Measurements from ENCODE around the gene WNT11.

WNT11 gene

DNA sequence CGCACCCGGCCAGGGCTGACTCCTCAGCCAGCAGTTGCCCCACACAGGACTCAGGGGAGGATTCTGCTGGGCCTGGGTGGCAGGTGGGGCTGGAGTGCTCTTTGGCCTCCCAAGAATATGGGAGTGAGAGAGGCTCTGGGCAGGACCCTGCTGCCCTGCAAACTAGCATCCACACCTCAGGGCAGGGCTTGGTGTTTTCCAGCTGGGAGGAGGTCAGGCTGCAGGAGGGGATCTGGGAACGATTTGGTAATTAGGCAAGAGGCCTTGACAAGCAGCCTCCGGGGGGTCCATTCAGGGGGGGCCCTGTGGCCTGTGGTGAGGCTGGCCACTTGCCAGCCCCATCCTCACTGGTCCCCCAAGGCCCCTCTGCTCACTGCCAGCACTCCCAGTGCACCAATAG lies 35.8 kb downstream of the WNT11 start:
- DNase-seq, result no peak

DNA sequence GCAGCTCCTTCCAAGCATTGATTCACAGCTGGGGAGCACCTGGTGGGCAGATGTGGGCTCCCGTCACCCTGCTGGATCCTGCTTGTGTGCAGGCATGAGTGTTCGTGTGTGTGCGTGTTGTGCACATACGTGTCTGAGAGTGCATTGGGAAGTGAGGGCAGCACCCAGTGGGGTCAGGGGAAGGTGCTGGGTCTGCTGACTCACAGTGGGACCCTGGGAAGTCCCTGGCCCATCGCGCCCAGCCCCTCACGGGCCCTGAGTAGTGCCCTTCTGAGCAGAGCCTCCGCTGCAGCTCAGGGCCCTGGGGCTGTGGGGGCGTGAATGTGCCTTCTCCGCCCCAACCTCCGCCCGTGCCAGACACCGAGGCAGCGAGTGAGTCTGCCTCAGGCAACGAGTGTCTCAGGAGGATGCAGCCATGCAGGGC lies 36.8 kb downstream of the WNT11 start:
- no peak for DNase-seq

DNA sequence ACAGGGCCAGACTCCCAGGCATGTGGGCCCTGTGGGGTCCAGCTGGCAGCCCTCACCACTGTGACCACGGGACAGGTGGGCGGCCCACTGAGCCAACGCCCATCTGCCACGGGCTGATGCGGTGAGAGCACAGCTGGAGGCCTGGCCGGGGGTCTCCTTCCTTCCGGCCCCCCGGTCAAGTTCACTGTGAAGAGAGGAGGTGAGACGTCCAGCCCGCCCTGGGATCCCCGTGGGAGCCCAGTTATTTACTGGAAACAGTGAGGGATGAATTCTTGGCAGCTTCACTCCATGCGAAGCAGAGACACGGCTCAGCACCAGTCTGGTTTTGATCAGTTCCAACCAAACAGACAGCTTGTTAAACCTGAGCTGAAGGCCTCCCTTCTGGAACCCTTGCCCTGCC lies 38.7 kb downstream of the WNT11 start:
- DNase-seq, result no peak

DNA sequence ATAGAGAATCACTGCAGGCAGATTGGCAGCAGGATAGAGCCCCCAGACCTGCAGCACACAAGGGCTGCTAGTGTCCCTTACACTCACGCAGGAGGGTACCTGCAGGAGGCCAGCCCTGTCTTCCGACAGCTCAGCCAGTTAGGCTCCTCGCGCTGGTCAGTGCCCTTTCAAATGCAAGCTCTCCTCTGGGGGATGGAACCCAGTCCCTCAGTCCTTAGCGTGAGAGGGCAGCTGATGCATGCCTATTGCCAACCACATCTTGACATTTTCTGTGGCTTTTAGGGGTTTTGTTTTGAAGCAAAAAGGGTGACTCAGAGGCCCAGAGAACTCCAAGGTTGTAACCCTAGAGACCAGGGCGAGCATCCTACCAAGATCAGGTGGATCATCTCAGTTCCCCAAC lies 40.0 kb downstream of the WNT11 start:
- no peak for DNase-seq

DNA sequence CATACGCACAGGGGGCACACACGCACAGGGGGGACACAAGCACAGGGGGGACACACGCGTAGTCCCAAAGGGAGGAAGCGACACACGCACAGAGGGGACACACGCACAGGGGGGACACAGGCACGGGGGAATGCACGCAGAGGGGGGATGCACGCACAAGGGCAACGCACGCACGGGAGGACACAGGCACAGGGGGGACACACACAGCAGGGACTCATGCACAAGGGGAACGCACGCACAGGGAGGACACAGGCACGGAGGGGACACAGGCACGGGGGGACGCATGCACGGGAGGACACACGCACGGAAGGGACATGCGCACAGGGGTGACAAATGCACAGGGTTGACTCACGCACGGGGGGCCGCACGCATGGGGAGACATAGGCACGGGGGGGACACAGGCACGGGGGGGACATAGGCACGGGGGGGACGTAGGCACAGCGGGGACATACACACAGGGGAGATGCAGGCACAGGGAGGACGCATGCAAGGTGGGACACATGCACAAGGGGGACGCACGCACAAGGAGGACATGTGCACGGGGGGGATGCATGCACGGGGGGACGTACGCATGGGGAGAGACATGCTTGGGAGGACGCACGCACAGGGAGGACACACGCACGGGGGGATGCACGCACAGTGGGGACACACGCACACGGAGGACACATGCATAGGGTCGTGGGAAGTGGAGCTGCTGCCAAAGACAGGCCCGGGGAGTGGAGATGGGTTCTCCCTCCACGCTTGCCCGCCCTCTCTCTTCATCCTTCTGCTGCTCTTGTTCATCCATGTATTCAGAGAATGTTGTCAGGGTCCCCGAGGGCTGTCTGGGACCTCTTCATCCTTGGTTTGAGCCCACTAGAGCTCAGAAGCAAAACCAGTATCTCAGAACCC lies 41.2 kb downstream of the WNT11 start:
- DNase-seq, result no peak

DNA sequence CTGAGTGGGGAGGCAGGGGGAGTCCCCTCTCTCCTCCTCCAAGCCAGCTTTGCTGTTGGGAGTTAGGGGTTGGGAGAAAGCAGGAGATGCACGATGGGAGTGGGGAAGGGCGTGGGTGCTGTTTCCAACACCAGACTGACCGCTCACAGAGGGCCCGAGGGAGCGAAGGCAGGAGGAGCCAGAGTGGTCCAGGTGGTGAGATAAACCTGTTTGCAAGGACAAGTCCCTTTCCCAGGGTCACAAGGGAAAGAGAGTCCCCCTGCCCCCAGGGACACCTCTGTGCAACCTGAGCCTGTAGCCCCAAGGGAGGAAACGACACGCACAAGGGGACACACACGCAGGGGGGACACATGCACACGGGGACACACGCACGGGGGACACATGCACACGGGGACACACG lies 42.2 kb downstream of the WNT11 start:
- DNase-seq, result no peak

DNA sequence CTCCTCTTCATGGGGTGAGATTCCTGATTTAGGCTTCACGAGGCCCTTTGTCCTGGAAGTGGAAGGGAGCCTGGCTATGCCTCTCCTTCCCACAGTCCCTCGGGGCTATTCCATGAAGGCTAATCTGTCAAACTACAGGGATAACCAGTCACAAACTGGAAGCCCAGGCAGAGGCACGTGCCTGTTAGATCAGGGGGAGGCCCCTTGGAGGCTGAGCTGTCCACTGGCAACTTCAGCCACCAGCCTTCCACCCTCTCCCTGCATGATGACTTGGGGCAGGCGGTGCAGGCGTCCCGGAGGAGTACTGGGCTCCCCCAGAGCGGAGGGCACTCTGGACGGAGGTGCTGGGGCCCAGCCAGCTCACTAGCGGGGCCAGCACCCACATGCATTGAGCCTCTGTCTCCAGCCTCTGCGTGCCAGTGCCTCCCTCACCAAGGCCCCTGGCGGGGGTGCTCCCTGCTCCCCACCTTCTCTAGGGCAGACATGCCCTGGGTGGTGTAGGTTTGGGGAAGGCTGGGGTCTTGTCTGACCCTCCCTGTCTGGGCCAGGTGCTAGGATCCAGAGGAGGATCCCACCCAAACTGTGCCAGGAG lies 42.9 kb downstream of the WNT11 start:
- DNase-seq, result no peak

DNA sequence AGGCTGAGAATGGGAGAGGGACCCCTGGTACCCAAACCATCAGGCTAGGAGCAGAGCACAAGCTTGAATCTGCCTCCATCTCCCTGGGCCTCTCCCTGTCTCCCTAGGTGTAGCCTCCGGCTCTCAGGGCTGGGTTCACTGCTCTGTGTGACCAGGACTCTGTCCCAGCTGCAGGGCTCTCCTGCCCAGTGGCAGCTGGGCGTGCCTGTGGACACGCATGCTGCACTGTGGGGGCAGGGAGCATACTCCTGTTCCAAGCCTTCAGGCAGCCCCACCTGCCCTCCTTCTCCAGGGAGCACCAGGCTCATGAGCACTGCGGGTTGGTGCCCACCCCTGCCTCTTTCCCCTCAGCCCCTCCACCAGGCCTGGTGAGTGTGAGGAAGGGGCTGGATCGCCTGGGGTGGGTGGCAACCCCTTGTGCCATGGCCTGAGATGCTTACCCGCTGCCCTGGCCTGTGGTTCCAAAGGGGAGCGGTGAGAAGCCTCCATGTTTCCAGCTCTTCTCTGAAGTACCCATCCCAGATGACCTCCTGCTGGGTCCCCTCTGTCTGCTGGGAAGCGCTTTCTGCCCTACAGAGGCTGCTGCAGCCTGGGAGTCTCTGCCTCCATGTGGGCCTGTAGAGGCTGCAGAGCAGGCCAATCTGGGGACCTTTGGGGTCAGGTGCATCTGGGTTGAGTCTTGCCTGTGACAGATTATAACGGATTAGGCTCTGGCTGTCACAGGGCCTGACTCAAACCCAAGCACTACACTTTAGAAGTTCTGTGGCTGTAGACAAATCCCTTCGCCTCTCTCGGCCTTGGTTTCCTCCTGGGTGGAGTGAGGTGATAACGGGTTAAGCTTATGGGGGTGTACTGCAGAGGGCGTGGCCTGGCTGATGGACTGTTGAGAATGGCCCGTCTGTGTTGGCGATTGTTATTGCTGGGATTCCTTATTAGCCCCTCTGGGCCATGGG lies 43.7 kb downstream of the WNT11 start:
- peak; percentile 13 for DNase-seq

DNA sequence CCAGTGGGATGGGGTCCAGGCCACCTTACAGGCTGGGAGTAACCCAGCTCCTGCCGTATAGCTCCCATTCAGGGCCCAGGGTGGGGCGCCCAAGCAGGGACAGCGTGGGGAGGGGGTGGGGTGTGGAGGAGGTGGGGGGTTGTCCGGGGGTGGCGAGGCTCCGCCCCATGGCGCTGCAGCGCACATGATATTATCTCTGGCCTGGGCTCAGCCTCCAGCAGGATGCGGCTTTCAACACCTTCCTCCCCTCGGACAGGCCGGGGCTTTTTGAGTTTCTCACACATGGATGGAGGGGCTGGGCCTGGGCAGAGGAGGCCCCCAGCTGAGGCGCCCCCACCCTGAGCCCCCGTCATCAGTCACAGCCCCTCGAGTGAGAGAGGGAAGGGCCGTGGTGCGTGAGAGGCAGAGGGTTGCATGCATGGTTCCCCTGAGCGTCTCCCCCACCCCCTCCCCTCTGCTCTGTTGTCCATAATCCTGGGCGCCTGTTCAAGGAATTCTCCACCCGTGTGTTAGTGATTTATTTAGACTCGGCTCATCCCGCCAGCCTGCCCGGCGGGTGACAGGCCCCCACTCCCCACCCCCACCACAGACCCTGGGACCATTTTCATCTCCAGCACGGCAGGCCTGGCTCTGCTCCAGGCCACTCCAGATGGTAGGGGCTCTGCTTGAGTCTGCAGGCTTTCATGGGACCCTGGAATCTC lies 44.9 kb downstream of the WNT11 start:
- no peak for DNase-seq

DNA sequence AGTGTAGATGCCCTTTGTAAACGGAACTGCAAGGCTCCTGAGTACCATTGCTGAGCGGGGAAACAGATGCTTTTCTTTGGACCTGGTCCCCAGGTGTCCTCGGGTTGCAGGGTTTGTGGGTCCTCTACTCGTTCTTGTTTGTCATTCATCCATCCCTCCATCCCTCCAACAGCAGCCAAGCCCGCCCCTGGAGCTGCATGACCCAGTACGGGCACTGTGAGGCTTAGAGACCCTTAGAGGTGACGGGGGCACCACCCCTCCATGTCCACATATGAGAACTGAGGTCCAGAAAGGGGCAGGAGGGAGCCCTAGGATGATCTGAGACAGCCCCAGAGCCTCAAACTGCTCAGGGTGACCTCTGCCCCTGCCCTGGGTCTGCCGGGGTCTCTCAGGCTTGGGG lies 45.4 kb downstream of the WNT11 start:
- DNase-seq, result no peak

DNA sequence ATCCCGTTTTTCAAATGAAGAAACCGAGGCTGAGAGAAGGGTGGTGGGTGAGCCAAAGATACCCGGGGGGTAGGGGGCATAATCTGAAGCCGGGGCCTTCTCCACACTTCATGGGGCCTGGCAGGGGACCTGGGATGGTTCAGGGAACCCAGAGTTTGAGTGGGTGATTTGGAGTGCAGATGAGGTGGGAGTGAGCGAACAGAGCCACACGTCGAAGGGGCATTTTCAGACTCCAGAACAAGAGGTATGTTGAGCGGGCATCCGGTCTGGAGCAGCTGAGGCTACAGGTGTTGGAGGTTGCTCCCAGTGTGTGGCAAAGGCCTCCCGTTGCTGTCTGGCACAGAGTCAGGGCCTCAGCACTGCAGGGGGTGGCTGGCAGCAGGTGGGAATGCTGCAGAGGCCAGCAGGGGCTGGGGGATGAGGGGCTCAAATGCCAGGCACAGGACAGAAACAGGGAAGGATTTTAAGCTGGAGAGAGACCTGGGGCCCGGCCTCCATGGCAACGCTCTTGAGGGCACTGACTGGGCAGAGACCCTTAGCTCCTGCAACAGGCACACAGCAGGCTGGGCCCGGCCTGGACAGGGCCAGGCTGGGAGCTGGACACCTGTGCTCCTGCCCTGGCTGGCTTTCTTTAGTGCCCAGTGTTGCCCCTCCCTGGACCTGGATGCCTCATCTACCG lies 46.2 kb downstream of the WNT11 start:
- peak; percentile 77 for DNase-seq

DNA sequence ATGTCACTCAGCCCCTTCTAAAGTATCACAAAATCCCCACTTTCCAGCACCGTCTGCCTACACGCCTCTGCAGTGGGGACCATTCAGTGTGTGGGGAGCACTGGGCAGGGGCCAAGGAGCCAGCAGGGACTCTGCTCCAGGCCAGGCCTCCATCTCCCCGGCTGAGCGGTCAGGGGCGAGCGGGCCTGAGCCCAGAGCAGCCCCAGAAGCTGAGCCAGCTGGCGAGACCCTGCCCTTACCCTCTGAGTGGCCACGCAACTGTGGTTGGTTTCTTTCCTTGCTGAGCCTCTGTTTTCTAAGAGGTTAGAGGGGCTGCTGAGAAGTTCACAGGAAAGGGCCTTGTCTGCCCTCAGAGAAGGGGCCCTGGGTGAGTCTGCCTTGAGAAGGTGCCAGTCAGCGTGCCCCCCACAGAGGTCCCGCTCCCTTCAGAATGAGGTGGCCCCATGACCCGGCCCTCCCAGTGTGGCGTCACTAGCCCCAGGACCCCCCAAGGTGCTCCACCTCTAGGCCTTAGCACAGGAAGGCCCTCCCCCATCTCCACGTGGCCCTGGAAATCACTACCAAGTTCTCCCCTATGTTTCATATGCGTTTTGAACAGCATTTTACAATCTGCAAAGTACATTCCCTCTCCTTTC lies 46.9 kb downstream of the WNT11 start:
- DNase-seq, result no peak

DNA sequence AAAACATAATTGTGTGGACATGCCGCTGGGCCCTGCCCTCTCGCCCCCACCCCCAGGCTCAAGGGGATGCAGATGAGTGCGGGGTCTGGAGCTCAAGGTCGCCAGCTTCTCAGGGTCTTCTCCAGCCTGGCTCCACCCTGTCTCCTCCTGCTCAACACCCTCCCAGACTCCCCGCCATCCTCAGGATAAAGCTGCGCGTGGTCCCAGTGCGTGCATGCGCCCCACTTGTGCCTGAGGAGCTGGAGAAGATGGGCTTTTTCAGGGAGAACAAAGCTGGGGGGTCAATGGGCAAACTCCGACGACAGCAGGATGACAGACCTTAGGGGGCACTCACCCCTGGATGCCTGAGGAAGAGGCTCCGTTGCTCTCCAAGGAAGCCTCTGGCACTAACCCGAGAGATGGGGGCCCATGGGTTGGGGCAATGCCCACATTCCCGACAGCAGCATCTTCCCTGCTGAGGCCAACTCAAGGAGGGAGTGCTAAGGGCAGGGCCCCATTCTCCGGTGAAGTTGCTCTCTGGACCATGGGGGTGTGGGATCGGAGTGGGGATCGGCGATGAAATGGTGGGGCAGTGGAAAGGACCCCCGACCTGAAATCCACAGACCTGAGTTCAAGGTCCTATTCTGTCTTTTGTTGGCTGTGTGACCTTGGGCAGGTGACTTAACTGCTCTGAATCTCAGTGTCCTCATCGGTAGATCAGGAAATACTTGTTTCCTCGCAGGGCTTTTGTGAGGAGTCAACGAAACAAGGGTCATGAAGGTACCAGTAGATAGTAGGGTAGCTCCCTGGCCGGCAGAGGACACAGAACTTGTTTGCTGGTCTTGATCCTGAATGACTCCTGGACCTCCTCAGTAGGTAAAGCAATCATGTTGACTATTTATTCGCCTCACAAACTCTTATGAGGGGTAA lies 47.7 kb downstream of the WNT11 start:
- DNase-seq, result no peak

DNA sequence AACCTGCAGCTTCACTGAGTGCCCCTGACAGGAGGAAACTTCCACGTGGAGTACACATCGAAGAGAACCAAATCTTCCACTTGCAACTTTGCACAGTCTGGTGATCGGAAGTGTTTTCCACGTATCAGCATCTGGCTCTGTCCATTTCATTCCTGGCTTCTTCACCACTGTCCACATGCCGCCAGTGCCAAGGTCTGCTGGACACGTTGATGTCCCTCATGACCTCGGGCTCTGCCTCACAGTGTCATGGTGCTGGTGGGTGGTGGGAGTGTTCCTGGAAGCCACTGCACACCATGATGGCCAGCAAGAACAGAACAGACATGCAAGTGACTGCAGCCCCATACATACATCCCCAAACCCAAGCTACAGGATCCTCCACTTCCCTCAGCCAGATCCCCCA lies 48.4 kb downstream of the WNT11 start:
- DNase-seq, result no peak

DNA sequence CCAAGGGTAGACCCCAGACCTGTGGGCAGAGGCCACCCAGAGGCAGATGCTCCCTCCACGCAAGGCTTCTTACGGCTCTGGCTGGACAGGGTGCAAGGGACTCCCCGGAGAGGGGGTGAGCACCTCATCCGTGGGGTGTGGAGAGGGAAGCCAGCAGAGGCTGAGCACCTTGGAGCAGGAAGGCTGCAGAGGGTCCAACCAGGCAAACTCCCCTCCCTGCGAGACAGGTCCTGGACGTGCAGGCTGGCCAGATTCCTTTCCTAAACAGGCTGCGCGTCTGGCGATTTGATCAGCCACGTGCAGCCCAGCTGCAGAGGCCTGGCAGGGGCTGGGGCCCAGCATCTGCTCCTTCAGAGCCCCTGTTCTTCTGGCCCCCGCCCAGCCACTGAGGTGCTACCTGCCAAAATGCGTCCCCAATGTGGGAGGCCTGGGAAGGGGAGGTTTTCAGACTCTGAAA lies 49.3 kb downstream of the WNT11 start:
- DNase-seq, result no peak

DNA sequence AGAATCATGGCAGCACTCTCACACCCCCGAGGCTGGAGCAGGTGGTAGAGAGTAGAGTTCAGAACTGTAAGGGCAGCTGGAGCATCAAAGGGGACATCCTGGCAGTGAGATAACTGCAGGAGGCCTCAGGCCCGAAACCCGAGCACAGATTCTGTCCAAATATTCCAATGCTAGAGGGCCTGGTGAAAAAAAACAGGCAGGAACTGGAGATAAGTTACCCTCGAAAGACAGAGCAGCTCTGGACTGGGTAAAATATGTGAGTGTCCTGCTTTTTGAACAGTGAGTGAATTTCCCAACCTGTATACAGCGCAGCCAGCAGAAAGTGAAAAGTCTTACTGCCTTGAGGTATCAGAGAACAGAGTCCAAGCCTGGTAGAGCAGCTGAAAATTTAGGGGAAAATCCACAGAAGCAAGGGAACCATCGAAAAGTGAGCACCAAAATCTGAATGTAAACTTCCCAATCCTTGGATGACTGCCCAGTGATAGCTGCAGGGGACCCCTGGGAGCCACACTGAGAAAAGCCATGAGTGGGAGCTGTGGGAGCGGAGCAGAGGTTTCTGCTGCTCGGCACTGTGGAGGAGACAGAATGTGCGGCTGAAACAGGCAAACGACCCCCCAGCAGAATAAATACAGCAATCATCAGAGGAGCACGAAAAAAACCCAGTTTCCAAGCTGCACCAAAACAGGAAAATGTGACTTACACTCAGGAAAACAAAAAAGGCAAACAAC lies 50.6 kb downstream of the WNT11 start:
- DNase-seq, result no peak

DNA sequence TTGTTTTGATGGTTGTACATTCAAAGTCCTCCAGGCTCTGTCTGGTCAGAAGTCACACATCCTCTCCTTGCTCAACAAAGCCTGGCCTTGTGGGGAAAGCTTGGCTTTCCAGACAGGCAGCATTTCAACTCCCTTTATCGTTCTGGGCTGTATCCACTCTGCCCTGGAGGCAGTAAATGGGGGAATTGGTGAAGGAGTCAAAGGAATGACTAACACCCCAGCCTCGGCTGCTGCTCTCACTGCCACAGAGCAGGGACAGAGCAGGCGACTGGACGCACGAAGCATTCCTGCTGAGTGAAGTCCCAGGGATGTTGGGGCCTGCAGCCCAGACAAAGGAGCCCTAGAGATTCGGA lies 52.8 kb downstream of the WNT11 start:
- DNase-seq, result no peak

DNA sequence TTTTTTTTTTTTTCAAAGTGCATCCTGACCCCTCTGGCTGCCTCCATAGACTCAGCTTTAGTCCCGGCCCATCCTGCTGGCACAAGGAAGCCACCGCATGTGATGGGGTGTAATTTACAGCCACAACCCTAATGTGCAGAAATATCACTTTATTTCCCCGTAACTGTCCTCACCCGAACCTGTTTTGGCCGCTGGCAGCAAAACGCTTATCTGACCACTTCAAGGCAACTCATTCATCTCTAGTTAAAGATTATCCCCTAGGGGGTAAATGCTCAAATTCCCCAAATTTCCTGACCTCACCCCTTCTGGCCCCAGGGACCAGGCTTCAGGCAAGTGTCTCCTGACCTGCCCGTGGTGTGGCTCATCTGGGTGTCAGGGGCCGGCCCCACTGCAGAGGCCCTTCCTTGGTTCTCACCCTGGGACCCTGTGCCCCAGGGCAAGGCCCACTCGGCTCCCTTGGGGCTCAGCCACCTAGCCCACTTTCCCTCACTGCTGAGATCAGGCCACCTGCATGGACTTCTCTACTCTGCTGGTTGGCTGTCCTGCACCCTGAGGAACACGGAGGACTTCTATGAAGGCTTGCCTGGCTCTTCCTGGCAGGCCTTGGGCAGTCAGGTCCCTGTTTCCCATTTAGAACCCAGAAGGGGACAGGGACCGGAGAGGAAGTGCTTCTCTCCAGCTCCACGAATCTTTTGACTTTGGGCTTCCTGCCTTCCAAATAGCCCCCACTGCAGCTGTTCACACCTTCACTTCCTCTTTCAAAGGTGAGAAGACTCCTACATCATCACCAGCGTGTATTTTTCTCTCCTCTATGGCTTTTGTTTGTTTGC lies 53.3 kb downstream of the WNT11 start:
- DNase-seq, result peak; percentile 22

DNA sequence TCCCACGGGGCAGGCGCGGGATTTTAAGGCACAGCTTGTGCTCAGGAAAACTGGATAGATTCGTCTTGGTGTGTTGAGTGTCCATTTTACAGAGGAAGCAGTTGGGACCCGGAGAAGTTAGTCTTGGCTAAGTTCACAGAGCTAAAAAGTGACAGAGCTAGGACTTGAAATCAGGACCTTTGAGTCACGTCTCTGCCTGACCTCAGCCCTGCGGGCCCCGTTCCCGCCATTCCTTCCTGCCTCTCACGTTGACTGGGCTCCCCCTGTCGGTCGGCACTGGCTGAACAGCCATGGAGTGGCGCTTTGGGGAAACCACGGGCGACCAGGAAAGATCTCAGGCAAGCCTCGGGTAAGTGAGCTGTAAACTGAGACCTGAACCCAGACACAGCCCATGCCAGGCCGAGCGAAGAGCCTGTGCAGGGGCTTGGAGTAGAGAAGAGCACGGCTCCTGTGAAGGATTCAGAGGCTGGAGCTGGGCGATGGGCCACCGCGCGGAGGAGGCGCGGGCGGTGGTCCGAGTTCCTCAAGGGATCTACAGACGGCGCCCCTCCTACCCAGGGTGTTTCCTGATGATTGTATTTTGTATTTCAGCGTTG lies 54.1 kb downstream of the WNT11 start:
- DNase-seq, result no peak
